B cell (primary cell): ENCODE results near the gene SUGP1. TPM values are rescaled to one million over a fixed set of nuclear protein-coding genes. Genes with fewer than 3 reads are reported as not detected.

Source experiments
- polyA plus RNA-seq: library from polyadenylated mRNA; depleted of rRNA; stranded (reverse); fragments of >200 nt; gene quantifications from 2 replicates; pipeline ENCODE4 v1.2.3, GENCODE V29; 2012
- small RNA-seq: library from RNA; depleted of rRNA; stranded (forward); fragments of <200 nt; gene quantifications from one replicate; pipeline ENCODE3, GENCODE V24; 2012; ENCODE audit warnings: low replicate concordance, low read depth; ENCODE audit not compliant: insufficient read length
- total RNA-seq, 2 donors: library from RNA; stranded (reverse); fragments of 120-200 nt in 1 of 2; gene quantifications; 1 replicate in 1 of 2; 2 replicates in 1 of 2; pipeline versions ENCODE4 v1.2.3 to v1.2.4, GENCODE V29; 2013 to 2022

The SUGP1 gene
- total and polyA plus RNA-seq, 2 donors (not counting 1 experiment from before 2014, with no cell fraction given): 61.3 to 86.9 TPM

Small RNA genes lying within 50 kb of the gene (small RNA-seq; reads per million reads assigned to genes)
- not detected for gene RNU6-1028P

Other genes with a start within 250 kb of the SUGP1 start
- gene TMEM161A, start 182.0 kb downstream of the SUGP1 start, total RNA-seq: 23.2 and 23.6 TPM in 2 replicates
- 33.8 and 44.0 TPM in 2 replicates for gene TMEM161A, start 182.0 kb downstream of the SUGP1 start, polyA plus RNA-seq
- 4.1 and 5.5 TPM in 2 replicates for gene MEF2B, start 150.2 kb downstream of the SUGP1 start, total RNA-seq
- gene MEF2B, start 150.2 kb downstream of the SUGP1 start, polyA plus RNA-seq: 4.6 and 5.4 TPM in 2 replicates
- gene BORCS8, start 128.4 kb downstream of the SUGP1 start, total RNA-seq: 62.3 and 63.1 TPM in 2 replicates
- 29.5 and 37.6 TPM in 2 replicates for gene BORCS8, start 128.4 kb downstream of the SUGP1 start, polyA plus RNA-seq
- gene RFXANK, start 128.3 kb downstream of the SUGP1 start, total RNA-seq: 77.9 and 80.7 TPM in 2 replicates
- gene RFXANK, start 128.3 kb downstream of the SUGP1 start, polyA plus RNA-seq: 100 and 101 TPM in 2 replicates
- gene NR2C2AP, start 117.1 kb downstream of the SUGP1 start, total RNA-seq: 27.1 and 29.3 TPM in 2 replicates
- 19.0 and 27.4 TPM in 2 replicates for gene NR2C2AP, start 117.1 kb downstream of the SUGP1 start, polyA plus RNA-seq
- not detected in 2 replicates for gene NCAN, start 108.6 kb downstream of the SUGP1 start, total RNA-seq
- gene NCAN, start 108.6 kb downstream of the SUGP1 start, polyA plus RNA-seq: 0.01 and 0.03 TPM in 2 replicates
- gene TM6SF2, start 47.2 kb downstream of the SUGP1 start, total RNA-seq: not detected in 2 replicates
- gene TM6SF2, start 47.2 kb downstream of the SUGP1 start, polyA plus RNA-seq: not detected in 2 replicates
- gene MAU2, start 320 bp upstream of the SUGP1 start, total RNA-seq: 199 and 203 TPM in 2 replicates
- 87.7 and 95.0 TPM in 2 replicates for gene MAU2, start 320 bp upstream of the SUGP1 start, polyA plus RNA-seq
- 76.3 and 97.3 TPM in 2 replicates for gene GATAD2A, start 85.2 kb upstream of the SUGP1 start, total RNA-seq
- 28.8 and 44.5 TPM in 2 replicates for gene GATAD2A, start 85.2 kb upstream of the SUGP1 start, polyA plus RNA-seq
- gene TSSK6, start 195.0 kb upstream of the SUGP1 start, total RNA-seq: 6.3 and 8.9 TPM in 2 replicates
- 7.7 and 9.6 TPM in 2 replicates for gene TSSK6, start 195.0 kb upstream of the SUGP1 start, polyA plus RNA-seq
- gene NDUFA13, start 195.7 kb upstream of the SUGP1 start, total RNA-seq: 170 and 188 TPM in 2 replicates
- gene NDUFA13, start 195.7 kb upstream of the SUGP1 start, polyA plus RNA-seq: 58.5 and 195 TPM in 2 replicates
- gene YJEFN3, start 208.4 kb upstream of the SUGP1 start, total RNA-seq: 6.9 and 8.8 TPM in 2 replicates
- 4.8 and 7.1 TPM in 2 replicates for gene YJEFN3, start 208.4 kb upstream of the SUGP1 start, polyA plus RNA-seq
- gene CILP2, start 217.8 kb upstream of the SUGP1 start, total RNA-seq: 0.10 and 0.12 TPM in 2 replicates
- gene CILP2, start 217.8 kb upstream of the SUGP1 start, polyA plus RNA-seq: 0.04 and 0.07 TPM in 2 replicates